ENCODE data around the gene APPBP2.
A peak's percentile ranks its signal among the peaks of the same experiment; 100 is the strongest.

APPBP2 gene

DNA sequence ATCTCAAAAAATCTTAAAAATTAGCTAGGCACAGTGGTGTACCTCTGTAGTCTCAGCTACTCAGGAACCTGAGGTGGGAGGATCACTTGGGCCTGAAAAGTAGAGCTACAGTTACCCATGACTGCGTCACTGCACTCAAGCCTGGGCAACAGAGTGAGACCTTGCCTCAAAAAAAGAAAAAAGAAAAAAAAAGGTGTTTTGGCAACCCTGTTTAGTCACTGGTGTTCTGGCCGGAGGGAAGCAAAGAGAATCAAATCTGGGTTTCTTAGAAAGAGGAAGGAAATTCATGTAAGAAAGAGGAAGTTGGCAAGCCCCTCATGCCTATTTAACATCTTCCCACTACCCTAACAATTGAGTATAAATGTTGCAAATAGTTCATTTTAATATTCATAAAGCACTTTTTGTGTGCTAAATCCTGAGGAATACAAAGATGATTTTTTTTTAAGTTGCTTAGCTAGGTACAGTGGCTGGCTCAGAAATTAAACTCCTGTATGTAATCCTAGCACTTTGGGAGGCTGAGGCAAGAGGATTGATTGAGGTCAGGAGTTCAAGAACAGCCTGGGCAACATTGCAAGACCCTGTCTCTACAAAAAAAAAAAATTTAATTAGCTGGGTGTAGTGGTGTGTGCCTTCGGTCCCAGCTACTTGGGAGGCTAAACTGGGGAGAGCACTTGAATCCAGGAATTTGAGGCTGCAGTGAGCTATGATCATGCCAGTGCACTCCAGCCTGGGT, 127.6 kb downstream of the APPBP2 start:
- DNase-seq (ENCODE audit: extremely low spot score): peak; percentile 54
- TF ChIP-seq, protein P1, sequence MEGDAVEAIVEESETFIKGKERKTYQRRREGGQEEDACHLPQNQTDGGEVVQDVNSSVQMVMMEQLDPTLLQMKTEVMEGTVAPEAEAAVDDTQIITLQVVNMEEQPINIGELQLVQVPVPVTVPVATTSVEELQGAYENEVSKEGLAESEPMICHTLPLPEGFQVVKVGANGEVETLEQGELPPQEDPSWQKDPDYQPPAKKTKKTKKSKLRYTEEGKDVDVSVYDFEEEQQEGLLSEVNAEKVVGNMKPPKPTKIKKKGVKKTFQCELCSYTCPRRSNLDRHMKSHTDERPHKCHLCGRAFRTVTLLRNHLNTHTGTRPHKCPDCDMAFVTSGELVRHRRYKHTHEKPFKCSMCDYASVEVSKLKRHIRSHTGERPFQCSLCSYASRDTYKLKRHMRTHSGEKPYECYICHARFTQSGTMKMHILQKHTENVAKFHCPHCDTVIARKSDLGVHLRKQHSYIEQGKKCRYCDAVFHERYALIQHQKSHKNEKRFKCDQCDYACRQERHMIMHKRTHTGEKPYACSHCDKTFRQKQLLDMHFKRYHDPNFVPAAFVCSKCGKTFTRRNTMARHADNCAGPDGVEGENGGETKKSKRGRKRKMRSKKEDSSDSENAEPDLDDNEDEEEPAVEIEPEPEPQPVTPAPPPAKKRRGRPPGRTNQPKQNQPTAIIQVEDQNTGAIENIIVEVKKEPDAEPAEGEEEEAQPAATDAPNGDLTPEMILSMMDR (IDR thresholded peaks at IDR 0.05; ENCODE audit: control extremely low read depth, extremely low read depth, low read depth, missing control alignments): no peak
- ChIA-PET CTCF (interaction anchor here (0.9 to 1.9 kb wide), 8 partner anchors 8 to 255 kb away, joined by 3 to 6 read pairs (median 4); partner anchors contain the start of gene CHCT1), POLR2A (no interaction called here)

GRCh38 chr17:60396412-60396811, 129.6 kb downstream of the APPBP2 start:
- TF ChIP-seq, protein P1 (IDR thresholded peaks at IDR 0.05; ENCODE audit: control extremely low read depth, extremely low read depth, low read depth, missing control alignments): no peak
- POLR2A ChIA-PET: interaction anchor here (0.7 kb wide), 1 partner anchor 568 kb away, joined by 5 read pairs; no protein-coding TSS in a partner anchor
- CTCF ChIA-PET: interaction anchor here (0.8 to 1.9 kb wide), 4 partner anchors 10 to 319 kb away, joined by 3 to 6 read pairs (median 4); no protein-coding TSS in a partner anchor
- no peak for DNase-seq (ENCODE audit: extremely low spot score)

DNA sequence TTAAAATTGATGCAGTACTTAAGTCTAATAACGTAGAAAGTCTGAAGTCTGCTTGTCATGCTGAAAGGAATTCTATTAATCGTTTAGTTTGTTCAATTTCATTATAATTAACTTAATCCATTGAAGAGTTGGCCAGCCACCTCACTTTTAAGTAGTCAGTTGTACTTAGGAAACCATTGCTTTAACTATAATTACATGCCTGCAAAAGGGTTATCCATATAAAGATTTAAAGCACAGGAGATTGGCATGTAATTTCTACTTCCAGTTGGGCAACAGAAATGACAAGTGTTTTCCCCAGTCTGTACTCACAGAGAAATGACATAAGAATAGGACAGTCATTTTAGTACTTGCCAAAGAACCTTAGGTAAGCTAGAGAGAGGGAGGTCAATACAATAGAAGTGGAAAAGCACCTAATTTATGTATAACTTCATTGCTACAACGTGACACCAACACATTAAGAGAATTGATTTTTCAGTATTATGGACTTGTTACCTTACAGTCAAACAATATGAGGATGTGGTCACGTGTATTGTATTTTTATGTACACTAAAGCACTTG, 130.5 kb downstream of the APPBP2 start:
- POLR2A ChIA-PET: interaction anchor here (0.7 kb wide), 1 partner anchor 568 kb away, joined by 5 read pairs; no protein-coding TSS in a partner anchor
- peak; percentile 28 for DNase-seq (ENCODE audit: extremely low spot score)
- TF ChIP-seq, protein P1 (IDR thresholded peaks at IDR 0.05; ENCODE audit: control extremely low read depth, extremely low read depth, low read depth, missing control alignments): no peak
- CTCF ChIA-PET: interaction anchor here (0.8 to 1.6 kb wide), 2 partner anchors 26 to 253 kb away, joined by 3 to 6 read pairs; no protein-coding TSS in a partner anchor

GRCh38 chr17:60393840-60394723, 132.0 kb downstream of the APPBP2 start:
- ChIA-PET CTCF (no interaction called here), POLR2A (no interaction called here)
- TF ChIP-seq, protein P1 (IDR thresholded peaks at IDR 0.05; ENCODE audit: control extremely low read depth, extremely low read depth, low read depth, missing control alignments): no peak
- DNase-seq (ENCODE audit: extremely low spot score): no peak

All from GM10248 (cell line).